NK-92 treated with Interleukin-12 subunit alpha and Interleukin-12 subunit beta, amount 100 ng/mL, for 24 hours (cell line): ENCODE data around the gene MYO7A.

Experiments used
- DNase-seq: peaks from one replicate; lab custom pipeline; 2025; lab: John Stamatoyannopoulos, UW

The MYO7A gene

GRCh38 chr11:77127920-77128691, at the start of gene MYO7A:
MYO7A (plus strand) TSS chr11:77128246; CDS start chr11:77130635, 2,389 bp downstream.
- no peak for DNase-seq

- no peak for DNase-seq
Observed at GRCh38 chr11:77079666-77080065, 48.4 kb upstream of the MYO7A start.

- no peak for DNase-seq
Observed at GRCh38 chr11:77080643-77081210, 47.3 kb upstream of the MYO7A start.

GRCh38 chr11:77081381-77081851, 46.6 kb upstream of the MYO7A start:
- no peak for DNase-seq

GRCh38 chr11:77081976-77082836, 45.8 kb upstream of the MYO7A start:
- no peak for DNase-seq

GRCh38 chr11:77082838-77083565, 45.0 kb upstream of the MYO7A start:
- DNase-seq, result no peak

- DNase-seq, result no peak
Observed at GRCh38 chr11:77083566-77084245, 44.3 kb upstream of the MYO7A start.

GRCh38 chr11:77084581-77085191, 43.4 kb upstream of the MYO7A start:
- no peak for DNase-seq

- no peak for DNase-seq
Observed at GRCh38 chr11:77085652-77086051, 42.4 kb upstream of the MYO7A start.

GRCh38 chr11:77086521-77087472, 41.2 kb upstream of the MYO7A start:
- DNase-seq, result no peak

GRCh38 chr11:77087723-77088225, 40.3 kb upstream of the MYO7A start:
- DNase-seq, result no peak

GRCh38 chr11:77088236-77089003, 39.6 kb upstream of the MYO7A start:
- no peak for DNase-seq

- no peak for DNase-seq
Observed at GRCh38 chr11:77089004-77089545, 39.0 kb upstream of the MYO7A start.

GRCh38 chr11:77090046-77090372, 38.0 kb upstream of the MYO7A start:
- DNase-seq, result no peak

GRCh38 chr11:77090373-77091111, 37.5 kb upstream of the MYO7A start:
- DNase-seq, result no peak

- peak; percentile 43 for DNase-seq
Observed at GRCh38 chr11:77091146-77091940, 36.7 kb upstream of the MYO7A start.

- no peak for DNase-seq
Observed at GRCh38 chr11:77092382-77092781, 35.7 kb upstream of the MYO7A start.
